ENCODE results near the gene TTBK2.

DNA sequence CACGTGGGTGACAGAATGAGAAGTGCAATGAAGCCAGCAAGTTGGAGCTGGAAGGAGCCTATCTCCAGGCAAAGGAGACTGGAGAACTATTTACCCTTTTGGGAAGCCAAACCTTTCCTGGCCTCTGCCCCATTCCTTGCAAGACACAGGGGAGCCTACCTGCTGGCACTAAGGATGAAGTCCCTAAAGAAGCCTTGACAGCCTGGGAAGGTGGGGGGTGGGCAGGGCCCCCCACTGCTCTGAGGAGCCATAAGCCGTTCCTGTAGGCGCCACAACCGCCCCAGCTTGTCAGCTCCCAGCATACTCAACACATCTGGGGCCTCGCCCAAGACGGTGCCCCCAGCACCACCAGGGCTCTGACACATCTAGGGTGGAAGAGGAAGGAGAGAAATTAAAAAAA, 189.1 kb downstream of the TTBK2 start:
- TF ChIP-seq, protein P1, sequence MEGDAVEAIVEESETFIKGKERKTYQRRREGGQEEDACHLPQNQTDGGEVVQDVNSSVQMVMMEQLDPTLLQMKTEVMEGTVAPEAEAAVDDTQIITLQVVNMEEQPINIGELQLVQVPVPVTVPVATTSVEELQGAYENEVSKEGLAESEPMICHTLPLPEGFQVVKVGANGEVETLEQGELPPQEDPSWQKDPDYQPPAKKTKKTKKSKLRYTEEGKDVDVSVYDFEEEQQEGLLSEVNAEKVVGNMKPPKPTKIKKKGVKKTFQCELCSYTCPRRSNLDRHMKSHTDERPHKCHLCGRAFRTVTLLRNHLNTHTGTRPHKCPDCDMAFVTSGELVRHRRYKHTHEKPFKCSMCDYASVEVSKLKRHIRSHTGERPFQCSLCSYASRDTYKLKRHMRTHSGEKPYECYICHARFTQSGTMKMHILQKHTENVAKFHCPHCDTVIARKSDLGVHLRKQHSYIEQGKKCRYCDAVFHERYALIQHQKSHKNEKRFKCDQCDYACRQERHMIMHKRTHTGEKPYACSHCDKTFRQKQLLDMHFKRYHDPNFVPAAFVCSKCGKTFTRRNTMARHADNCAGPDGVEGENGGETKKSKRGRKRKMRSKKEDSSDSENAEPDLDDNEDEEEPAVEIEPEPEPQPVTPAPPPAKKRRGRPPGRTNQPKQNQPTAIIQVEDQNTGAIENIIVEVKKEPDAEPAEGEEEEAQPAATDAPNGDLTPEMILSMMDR (IDR thresholded peaks at IDR 0.05) = no peak
- no peak for TF ChIP-seq POLR2A (IDR thresholded peaks at IDR 0.05)

Measured in body of pancreas (tissue), 4 donors.